Peyer's patch (tissue), 4 donors: ENCODE results near the gene ABCD2. TPM values are rescaled to one million over a fixed set of nuclear protein-coding genes. Genes with fewer than 3 reads are reported as not detected.
A peak's percentile ranks its signal among the peaks of the same experiment; 100 is the strongest.

Source experiments
- DNase-seq, 3 donors: peaks; one replicate each; pipeline ENCODE4 v3.0.0-alpha.2; 2017 to 2019
- H3K27ac ChIP-seq, 4 donors: fragments of 200-600 bp; sonication (generic); one replicate each; pipeline ENCODE4 v1.5.1; 2016 to 2019
- H3K27me3 ChIP-seq, 2 donors: fragments of 200-600 bp; sonication (generic); one replicate each; pipeline ENCODE4 v1.5.1; 2019
- H3K36me3 ChIP-seq, 3 donors: fragments of 200-600 bp; sonication (generic); one replicate each; pipeline ENCODE4 v1.5.1; 2016 to 2019
- H3K4me1 ChIP-seq, 4 donors: fragments of 200-600 bp; sonication (generic); one replicate each; pipeline ENCODE4 v1.5.1; 2016 to 2019
- H3K4me3 ChIP-seq, 4 donors: fragments of 200-600 bp; sonication (generic); 1 replicate in 3 of 4; 2 replicates in 1 of 4; pipeline ENCODE4 v1.5.1; 2016 to 2019; ENCODE audit warnings: mild to moderate bottlenecking in 1 of 4
- H3K9me3 ChIP-seq, 4 donors: fragments of 200-600 bp; sonication (generic); one replicate each; pipeline ENCODE4 v1.5.1; 2016 to 2019; ENCODE audit warnings: mild to moderate bottlenecking in 1 of 4
- POLR2A ChIP-seq, 2 donors: fragments of 450-650 bp; IDR thresholded peaks; one replicate each; pipeline ENCODE4 v1.5.1; 2017; ENCODE audit warnings: antibody characterized with exemption in 2 of 2, mild to moderate bottlenecking in 2 of 2, moderate library complexity in 2 of 2
- total RNA-seq, 4 donors: library from RNA; depleted of rRNA; stranded (reverse); fragments of >200 nt; gene quantifications; one replicate each; pipeline ENCODE4 v1.1.0, GENCODE V29; 2016
- TF ChIP-seq, protein P1 (sequence below), 6 experiments: fragments of 450-650 bp in 4 of 6; fragments of 200-600 bp in 2 of 6; sonication (generic) in 1 of 6; IDR thresholded peaks; one replicate each; pipeline ENCODE4 v1.5.1; 2017 to 2019; ENCODE audit warnings: antibody characterized with exemption in 6 of 6, mild to moderate bottlenecking in 3 of 6, moderate library complexity in 1 of 6

Gene ABCD2
- total RNA-seq, 4 donors from 2014 or later = 0.54 to 1.7 (median 0.88) TPM; not detected in 1

DNA sequence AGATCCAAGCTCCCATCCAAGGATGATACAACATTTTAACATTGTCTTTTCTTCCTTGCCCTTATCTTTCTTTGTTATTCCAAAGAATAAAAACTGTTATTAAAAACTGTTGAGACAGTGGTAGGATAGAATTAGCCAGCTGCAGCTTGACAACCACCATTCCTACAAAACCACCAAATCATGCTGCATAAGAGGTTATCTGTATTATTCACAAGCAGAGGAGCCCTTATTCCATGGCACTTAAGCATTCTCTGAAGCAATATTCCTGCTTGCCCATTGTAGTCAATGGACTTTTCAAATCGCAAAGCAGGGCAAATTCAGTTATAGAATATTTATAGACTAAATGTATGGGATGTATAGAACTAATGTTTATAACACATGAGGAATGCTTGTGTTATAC, 3.4 kb downstream of the ABCD2 start:
- H3K4me3 ChIP-seq = peak overlapping the region in 1 of 4 donors; percentile 14

DNA sequence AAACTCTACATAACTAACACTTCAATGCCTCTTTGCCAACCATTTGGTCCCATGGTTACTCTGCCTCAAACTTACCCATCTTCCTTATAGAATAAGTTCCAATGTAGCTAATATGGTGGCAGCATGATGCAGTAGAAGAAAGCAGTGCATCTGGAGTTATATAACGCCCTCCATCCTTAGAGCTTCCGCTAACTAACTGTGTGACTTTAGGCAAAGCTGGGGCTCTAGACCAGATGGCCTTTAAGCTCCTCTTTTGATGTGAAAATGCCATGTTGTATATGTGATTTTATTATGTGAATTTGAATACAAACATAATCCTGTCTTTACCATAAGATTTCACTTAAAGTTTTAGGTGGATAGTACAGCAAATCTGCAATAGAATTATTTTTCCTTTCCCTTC, 6.1 kb downstream of the ABCD2 start:
- DNase-seq = no peak
- Histone ChIP-seq H3K4me3 (no peak overlapping the region), H3K9me3 (no peaks in the 10 kb centered on the region), H3K36me3 (no peaks in the 10 kb centered on the region), H3K4me1 (peaks cover 0 to 6% (median 0%) of the 10 kb centered on the region in 4 donors), H3K27ac (no peak overlapping the region), H3K27me3 (no peaks in the 10 kb centered on the region)
- TF ChIP-seq, protein P1, sequence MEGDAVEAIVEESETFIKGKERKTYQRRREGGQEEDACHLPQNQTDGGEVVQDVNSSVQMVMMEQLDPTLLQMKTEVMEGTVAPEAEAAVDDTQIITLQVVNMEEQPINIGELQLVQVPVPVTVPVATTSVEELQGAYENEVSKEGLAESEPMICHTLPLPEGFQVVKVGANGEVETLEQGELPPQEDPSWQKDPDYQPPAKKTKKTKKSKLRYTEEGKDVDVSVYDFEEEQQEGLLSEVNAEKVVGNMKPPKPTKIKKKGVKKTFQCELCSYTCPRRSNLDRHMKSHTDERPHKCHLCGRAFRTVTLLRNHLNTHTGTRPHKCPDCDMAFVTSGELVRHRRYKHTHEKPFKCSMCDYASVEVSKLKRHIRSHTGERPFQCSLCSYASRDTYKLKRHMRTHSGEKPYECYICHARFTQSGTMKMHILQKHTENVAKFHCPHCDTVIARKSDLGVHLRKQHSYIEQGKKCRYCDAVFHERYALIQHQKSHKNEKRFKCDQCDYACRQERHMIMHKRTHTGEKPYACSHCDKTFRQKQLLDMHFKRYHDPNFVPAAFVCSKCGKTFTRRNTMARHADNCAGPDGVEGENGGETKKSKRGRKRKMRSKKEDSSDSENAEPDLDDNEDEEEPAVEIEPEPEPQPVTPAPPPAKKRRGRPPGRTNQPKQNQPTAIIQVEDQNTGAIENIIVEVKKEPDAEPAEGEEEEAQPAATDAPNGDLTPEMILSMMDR (IDR thresholded peaks at IDR 0.05) = no peak
- TF ChIP-seq POLR2A (IDR thresholded peaks at IDR 0.05) = no peak

More for the DNA sequence above, 3.4 kb downstream of the ABCD2 start:
- peaks cover 0 to 6% (median 0%) of the 10 kb centered on the region in 4 donors for H3K4me1 ChIP-seq
- no peak for DNase-seq
- no peaks in the 10 kb centered on the region for H3K9me3 ChIP-seq
- TF ChIP-seq, protein P1 (IDR thresholded peaks at IDR 0.05) = no peak
- TF ChIP-seq POLR2A (IDR thresholded peaks at IDR 0.05) = no peak
- no peaks in the 10 kb centered on the region for H3K27me3 ChIP-seq
- no peaks in the 10 kb centered on the region for H3K36me3 ChIP-seq
- H3K27ac ChIP-seq = no peak overlapping the region

DNA sequence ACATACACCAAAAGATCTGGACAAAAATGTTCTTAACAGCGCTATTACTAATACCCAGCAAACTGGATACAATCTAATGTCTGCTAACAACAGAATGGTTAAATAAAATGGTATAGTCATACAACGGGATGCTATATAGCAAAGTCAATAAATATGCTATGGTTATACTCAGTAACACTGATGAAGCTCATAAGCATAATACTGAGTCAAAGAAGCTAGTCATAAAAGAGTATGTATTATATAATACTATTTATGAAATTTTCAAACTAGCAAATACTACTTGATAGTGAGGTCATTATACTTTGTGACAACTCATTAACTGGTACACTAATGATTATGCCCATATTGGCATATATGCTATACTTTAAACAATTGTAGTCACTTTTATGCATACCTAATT, 7.4 kb downstream of the ABCD2 start:
- H3K27ac ChIP-seq = no peak overlapping the region
- peaks cover 0 to under 1% (median 0%) of the 10 kb centered on the region in 4 donors for H3K4me1 ChIP-seq
- H3K9me3 ChIP-seq = no peaks in the 10 kb centered on the region
- H3K27me3 ChIP-seq = no peaks in the 10 kb centered on the region
- no peaks in the 10 kb centered on the region for H3K36me3 ChIP-seq
- H3K4me3 ChIP-seq = no peak overlapping the region
- DNase-seq = no peak
- TF ChIP-seq, protein P1 (IDR thresholded peaks at IDR 0.05) = no peak
- no peak for TF ChIP-seq POLR2A (IDR thresholded peaks at IDR 0.05)

DNA sequence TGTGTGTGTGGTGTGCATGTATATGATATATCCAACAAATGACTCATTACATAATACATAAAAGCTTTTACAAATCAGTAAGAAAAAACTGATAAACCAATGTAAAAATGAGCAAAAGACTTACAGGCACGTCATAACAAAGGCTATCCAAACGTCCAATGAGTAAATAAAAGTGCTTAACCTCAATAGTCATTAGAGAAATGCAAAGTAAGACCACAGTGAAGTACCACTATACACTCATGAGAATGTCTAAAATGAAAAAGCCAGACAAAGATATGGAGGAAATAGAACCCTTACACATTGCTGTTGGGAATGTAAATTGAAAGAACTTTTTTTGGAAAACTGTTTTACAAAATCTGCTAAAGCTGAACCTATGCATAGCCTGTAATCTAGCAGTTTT, 7.8 kb downstream of the ABCD2 start:
- TF ChIP-seq, protein P1 (IDR thresholded peaks at IDR 0.05) = no peak
- no peak for TF ChIP-seq POLR2A (IDR thresholded peaks at IDR 0.05)
- H3K9me3 ChIP-seq = no peaks in the 10 kb centered on the region
- no peak overlapping the region for H3K4me3 ChIP-seq
- H3K27me3 ChIP-seq = no peaks in the 10 kb centered on the region
- H3K4me1 ChIP-seq = no peaks in the 10 kb centered on the region
- H3K36me3 ChIP-seq = no peaks in the 10 kb centered on the region
- no peak for DNase-seq
- H3K27ac ChIP-seq = no peak overlapping the region

DNA sequence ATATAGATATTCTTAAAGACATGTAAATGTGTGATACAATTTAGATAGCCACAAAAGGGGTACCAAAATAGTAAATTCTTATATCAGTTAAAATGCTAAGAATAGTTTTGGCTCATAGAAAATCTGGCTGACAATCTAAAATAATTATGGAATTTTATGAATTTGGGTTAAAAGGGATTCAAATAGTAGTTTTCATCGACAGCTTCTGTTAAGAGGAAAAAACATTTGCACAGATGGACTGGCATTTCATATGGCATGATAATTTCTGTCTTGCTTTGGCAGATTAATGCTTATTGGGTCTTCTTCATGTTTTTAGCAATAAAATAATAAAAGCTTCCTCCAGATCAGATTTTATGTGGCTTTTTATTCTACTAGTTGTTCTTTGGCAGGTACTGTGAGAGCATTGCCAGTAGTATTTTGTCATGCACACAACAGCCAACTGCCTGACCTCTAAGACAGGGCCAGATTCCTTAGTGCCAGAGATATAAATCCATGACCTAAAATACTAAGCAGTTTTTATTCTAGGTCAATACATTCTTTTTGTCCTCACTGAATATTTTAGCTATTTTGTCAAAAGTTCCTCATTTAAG, 9.1 kb downstream of the ABCD2 start:
- no peaks in the 10 kb centered on the region for H3K36me3 ChIP-seq
- TF ChIP-seq, protein P1 (IDR thresholded peaks at IDR 0.05) = no peak
- TF ChIP-seq POLR2A (IDR thresholded peaks at IDR 0.05) = no peak
- no peak for DNase-seq
- no peaks in the 10 kb centered on the region for H3K4me1 ChIP-seq
- no peak overlapping the region for H3K27ac ChIP-seq
- no peaks in the 10 kb centered on the region for H3K27me3 ChIP-seq
- H3K9me3 ChIP-seq = no peaks in the 10 kb centered on the region
- H3K4me3 ChIP-seq = no peak overlapping the region
